GM12864 (cell line): ENCODE data around the gene FADD.
"Not testable (repeated sequence)": the region's sequence is repeated elsewhere in the genome, so short reads cannot be mapped to it uniquely, and the experiment has no call there.

Experiments
- DNase-seq: peaks from one replicate; pipeline ENCODE4 v3.0.0-alpha.2; 2011; ENCODE audit warnings: low read depth
- H3K4me3 ChIP-seq: 2 replicates; pipeline ENCODE4 v1.5.1; 2011; ENCODE audit warnings: mild to moderate bottlenecking, low read depth, low read length, control low read depth
- TF ChIP-seq, protein P1 (sequence below): IDR thresholded peaks from 2 replicates; pipeline ENCODE4 v1.5.1; 2011; ENCODE audit warnings: low read depth, mild to moderate bottlenecking, moderate library complexity, low read length, control low read depth, inconsistent platforms; ENCODE audit errors: missing control alignments

Gene FADD

DNA sequence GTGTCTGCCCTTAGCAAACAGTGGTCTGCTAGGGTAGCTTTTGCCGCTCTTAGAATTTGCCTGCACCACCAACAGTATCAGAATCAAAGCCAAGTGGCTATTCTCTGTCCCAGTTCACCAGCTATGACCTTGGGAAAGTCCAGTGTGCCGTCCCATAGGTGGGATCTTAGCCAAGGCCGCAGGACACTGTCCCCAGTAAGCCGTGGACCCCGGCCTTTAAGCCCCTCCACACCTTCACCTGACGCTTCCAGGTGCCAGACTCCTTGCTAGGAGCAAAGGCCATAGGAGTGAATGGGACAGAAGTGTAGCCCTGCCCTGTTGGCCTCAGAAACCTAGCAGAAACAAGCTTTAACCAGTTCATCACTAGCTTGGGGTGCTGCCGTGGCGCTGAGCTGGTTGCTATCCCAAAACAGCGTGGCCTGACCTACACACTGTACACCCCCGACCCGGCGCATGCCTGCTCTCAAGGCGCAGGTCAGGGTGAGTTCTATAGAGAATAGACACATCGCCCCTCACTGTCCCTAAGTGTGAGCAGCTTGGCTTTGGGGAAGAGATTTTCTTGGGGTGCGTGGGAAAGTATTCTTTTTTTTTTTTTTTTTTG is 4.5 kb downstream of the FADD start:
- no peak for DNase-seq
- TF ChIP-seq, protein P1, sequence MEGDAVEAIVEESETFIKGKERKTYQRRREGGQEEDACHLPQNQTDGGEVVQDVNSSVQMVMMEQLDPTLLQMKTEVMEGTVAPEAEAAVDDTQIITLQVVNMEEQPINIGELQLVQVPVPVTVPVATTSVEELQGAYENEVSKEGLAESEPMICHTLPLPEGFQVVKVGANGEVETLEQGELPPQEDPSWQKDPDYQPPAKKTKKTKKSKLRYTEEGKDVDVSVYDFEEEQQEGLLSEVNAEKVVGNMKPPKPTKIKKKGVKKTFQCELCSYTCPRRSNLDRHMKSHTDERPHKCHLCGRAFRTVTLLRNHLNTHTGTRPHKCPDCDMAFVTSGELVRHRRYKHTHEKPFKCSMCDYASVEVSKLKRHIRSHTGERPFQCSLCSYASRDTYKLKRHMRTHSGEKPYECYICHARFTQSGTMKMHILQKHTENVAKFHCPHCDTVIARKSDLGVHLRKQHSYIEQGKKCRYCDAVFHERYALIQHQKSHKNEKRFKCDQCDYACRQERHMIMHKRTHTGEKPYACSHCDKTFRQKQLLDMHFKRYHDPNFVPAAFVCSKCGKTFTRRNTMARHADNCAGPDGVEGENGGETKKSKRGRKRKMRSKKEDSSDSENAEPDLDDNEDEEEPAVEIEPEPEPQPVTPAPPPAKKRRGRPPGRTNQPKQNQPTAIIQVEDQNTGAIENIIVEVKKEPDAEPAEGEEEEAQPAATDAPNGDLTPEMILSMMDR = no peak

DNA sequence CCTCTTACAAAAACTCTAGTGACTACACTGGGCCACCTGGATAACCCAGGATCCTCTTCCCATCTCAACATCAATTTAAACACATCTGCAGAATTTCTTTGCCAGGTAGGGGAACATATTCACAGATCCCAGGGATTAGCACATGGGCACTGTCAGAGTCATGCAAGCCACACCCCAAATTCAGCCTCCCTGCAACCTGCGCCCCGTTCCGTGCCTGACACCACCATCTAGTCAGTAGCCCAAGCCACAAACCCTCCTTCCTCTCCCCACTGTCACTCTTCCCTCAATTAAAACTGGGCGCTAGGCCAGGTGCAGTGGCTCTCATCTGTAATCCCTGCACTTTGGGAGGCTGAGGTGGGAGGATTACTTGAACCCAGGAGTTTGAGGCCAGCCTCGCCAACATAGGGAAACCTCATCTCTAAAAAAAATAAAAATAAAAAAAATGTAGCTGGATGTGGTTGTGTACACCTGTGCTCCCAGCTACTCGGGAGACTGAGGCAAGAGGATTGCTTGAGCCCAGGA is 6.4 kb downstream of the FADD start:
- DNase-seq = no peak
- TF ChIP-seq, protein P1 = no peak
- H3K4me3 ChIP-seq = no peak overlapping the region

More for the DNA sequence above, 4.5 kb downstream of the FADD start:
- no peak overlapping the region for H3K4me3 ChIP-seq

DNA sequence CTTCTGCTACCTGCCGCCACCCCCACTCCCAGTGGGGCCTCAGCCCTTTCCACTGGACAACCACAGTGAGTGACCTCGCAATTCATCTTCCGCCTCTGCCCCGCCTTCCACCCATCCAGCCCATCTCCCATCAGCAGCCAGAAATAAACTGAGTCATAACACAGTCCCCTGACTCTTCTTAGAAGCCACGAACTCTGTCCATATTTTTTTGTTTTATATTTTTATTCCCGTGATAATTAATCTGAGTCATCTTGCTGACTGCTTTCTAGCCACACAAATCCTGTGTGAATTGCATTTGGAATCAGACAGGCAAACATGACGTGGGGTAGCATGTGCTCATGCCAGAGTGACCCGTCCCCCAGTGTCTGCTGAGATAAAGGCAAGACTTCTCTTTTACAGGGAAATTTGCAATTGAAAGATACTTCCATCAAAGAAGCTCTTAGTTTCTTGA is 7.0 kb downstream of the FADD start:
- TF ChIP-seq, protein P1 = no peak
- DNase-seq = no peak
- H3K4me3 ChIP-seq = no peak overlapping the region

DNA sequence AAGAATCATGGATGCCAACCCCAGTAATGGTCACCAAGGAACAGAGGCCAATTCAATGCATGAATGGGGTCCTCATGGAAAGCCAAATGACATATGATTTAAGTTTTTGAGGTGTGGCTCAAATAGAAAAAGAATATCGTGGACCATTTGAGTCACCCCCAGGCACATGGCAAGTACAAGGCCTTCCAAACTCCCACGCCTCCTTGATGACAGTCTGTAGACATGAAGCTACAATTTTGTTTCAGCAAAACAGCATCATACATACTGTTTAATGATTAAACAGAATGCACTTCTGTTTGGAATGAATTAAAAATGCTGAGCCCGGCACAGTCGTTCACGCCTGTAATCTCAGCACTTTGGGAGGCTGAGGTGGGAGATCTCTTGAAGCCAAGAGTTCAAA is 7.4 kb downstream of the FADD start:
- DNase-seq = no peak
- H3K4me3 ChIP-seq = no peak overlapping the region
- TF ChIP-seq, protein P1 = no peak

DNA sequence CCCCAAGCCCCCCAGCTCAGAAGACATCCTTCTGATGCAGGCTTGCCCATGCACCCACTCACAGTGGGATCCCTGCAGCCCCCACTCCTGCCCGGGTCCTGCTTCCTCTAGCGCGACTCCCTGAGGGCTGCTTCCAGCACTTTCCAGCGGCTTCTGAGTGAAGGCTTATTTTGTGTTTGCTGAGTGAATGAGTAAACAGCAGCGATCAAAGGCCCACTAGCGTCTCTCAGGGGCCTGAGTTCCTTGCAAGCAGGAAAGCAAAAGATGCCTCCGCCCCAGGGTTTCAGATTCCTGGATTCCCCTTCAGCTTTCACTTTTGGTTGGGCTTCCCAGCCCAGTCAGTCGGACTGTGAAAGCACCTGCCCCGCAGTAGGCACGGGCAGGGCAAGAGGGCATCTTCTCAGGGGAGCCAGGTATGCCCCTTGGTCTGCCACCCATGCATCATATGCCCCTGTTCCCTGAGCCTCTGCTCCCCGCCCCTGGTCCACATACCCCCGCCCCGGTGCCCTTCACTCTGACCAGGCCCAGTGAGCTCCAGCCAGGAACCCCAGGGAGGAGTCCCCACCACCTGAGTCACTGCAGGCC is 9.2 kb downstream of the FADD start:
- TF ChIP-seq, protein P1 = no peak
- no peak for DNase-seq
- H3K4me3 ChIP-seq = no peak overlapping the region

DNA sequence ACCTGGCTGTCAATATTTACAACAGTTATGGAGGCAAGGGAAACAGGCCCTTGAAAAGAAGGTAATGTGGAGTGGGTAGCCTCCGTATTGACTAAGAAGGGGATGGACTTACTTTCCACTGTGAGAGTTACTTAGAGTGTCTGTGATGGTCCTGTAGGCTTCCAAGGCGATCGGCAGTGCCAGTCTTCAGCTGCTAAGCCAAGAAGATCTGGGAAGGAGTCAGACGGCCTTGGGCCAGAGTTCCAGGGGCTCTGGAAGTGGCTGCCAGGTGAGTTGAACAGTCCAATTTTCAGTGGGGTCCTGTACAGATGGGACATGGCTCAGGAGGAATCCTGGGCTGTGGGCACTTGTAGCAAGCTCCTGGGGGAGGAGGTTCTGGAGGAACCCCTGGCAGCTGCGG is 14.3 kb downstream of the FADD start:
- H3K4me3 ChIP-seq, DNase-seq: not testable (repeated sequence)

DNA sequence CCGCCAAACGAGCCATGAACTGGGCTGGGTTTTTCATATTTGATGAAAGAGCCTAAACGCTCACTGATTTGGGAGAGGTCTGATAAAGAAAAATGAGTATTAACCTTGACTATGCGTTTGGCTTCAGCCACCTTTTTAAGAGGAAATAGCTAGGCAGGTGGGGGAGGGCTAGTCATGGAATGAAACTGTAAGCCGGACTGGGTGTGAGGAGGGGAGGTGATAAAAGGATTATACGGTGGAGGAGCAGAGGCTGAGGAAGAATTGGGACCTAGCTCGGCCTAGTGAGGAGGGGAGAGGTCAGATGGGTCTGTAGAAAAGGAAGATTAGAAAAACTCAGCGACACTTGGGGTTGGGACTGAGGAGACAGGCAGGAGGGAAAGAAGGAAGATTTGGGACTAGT is 15.0 kb downstream of the FADD start:
- not testable (repeated sequence) for H3K4me3 ChIP-seq, DNase-seq

DNA sequence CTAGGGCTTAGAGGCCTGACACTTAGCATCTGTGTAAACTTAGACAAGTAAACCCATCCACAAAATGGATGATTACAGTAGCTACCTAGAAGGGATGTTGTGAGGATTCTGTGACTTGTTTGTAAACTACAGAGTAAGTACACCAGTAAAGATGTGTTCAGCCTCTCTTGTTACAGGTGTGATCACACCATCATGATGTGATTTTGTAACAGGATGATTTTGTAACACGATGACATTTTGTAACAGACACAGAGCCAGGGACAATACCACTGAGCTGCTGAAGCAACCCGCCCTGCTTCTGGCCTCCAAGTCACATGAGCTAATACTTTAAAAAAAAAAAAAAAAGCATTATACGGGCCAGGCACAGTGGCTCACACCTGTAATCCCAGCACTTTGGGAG is 17.0 kb downstream of the FADD start:
- H3K4me3 ChIP-seq = no peak overlapping the region
- TF ChIP-seq, protein P1 = no peak
- no peak for DNase-seq
